Mesendoderm (in vitro differentiated cells): ENCODE data around the gene POLR2I.

ENCODE experiments used
- DNase-seq: peaks from one replicate; pipeline ENCODE4 v3.0.0; 2013
- H2AK5ac ChIP-seq: 2 replicates; pipeline ENCODE4 v1.6.1; 2013; ENCODE audit warnings: low read length, inconsistent platforms
- H2BK120ac ChIP-seq: 2 replicates; pipeline ENCODE4 v1.6.1; 2013; ENCODE audit warnings: low read depth, mild to moderate bottlenecking, low read length, moderate library complexity, mixed read lengths
- H2BK15ac ChIP-seq: replicated peaks from 2 replicates; pipeline ENCODE4 v1.6.1; 2013; ENCODE audit warnings: low read depth, mild to moderate bottlenecking, moderate library complexity
- H2BK5ac ChIP-seq: 2 replicates; pipeline ENCODE4 v1.6.1; 2013; ENCODE audit warnings: low read length, inconsistent platforms
- H3K18ac ChIP-seq: 2 replicates; pipeline ENCODE4 v1.6.1; 2013; ENCODE audit warnings: mild to moderate bottlenecking, low read length, mixed read lengths
- H3K23ac ChIP-seq: one replicate; pipeline ENCODE4 v1.6.1; 2013; ENCODE audit warnings: low read length
- H3K27ac ChIP-seq: 2 replicates; pipeline ENCODE4 v1.5.1; 2013; ENCODE audit warnings: low read depth, mild to moderate bottlenecking, inconsistent platforms, low read length, moderate library complexity
- H3K27me3 ChIP-seq: 2 replicates; pipeline ENCODE4 v1.6.1; 2013; ENCODE audit warnings: low read length, control low read depth, mild to moderate bottlenecking, inconsistent platforms; ENCODE audit not compliant: insufficient read depth, poor library complexity
- H3K36me3 ChIP-seq: 2 replicates; pipeline ENCODE4 v1.6.1; 2013; ENCODE audit warnings: low read length, inconsistent platforms; ENCODE audit not compliant: control insufficient read depth, insufficient read depth
- H3K4ac ChIP-seq: one replicate; pipeline ENCODE4 v1.6.1; 2013; ENCODE audit warnings: low read depth, mild to moderate bottlenecking, low read length, moderate library complexity
- H3K4me1 ChIP-seq: 2 replicates; pipeline ENCODE4 v1.6.1; 2013; ENCODE audit warnings: low read depth, low read length, inconsistent platforms; ENCODE audit not compliant: control insufficient read depth
- H3K4me2 ChIP-seq: 2 replicates; pipeline ENCODE4 v1.6.1; 2013; ENCODE audit warnings: low read length
- H3K4me3 ChIP-seq: 2 replicates; pipeline ENCODE4 v1.5.1; 2013; ENCODE audit warnings: mild to moderate bottlenecking, low read length
- H3K56ac ChIP-seq: one replicate; pipeline ENCODE4 v1.6.1; 2013; ENCODE audit warnings: low read length
- H3K79me1 ChIP-seq: 2 replicates; pipeline ENCODE4 v1.6.1; 2013; ENCODE audit warnings: low read length, inconsistent platforms
- H3K79me2 ChIP-seq: 2 replicates; pipeline ENCODE4 v1.6.1; 2013; ENCODE audit warnings: mild to moderate bottlenecking, low read length; ENCODE audit not compliant: control insufficient read depth, insufficient read depth
- H3K9ac ChIP-seq: 2 replicates; pipeline ENCODE4 v1.6.1; 2013; ENCODE audit warnings: low read length, inconsistent platforms
- H4K5ac ChIP-seq: one replicate; pipeline ENCODE4 v1.6.1; 2013; ENCODE audit warnings: low read length
- H4K8ac ChIP-seq: one replicate; pipeline ENCODE4 v1.6.1; 2013; ENCODE audit warnings: low read depth, mild to moderate bottlenecking, control low read depth, low read length, moderate library complexity
- WGBS: extraction: QIAGEN DNeasy Blood & Tissue Kit; methylation state at CpG from one replicate; pipeline ENCODE4 v1.1.7; 2013; ENCODE audit warnings: low lambda C conversion rate, missing lambda C conversion rate; ENCODE audit not compliant: insufficient coverage; ENCODE audit errors: extremely low coverage; 5-methylcytosine and 5-hydroxymethylcytosine counted together

POLR2I gene

DNA sequence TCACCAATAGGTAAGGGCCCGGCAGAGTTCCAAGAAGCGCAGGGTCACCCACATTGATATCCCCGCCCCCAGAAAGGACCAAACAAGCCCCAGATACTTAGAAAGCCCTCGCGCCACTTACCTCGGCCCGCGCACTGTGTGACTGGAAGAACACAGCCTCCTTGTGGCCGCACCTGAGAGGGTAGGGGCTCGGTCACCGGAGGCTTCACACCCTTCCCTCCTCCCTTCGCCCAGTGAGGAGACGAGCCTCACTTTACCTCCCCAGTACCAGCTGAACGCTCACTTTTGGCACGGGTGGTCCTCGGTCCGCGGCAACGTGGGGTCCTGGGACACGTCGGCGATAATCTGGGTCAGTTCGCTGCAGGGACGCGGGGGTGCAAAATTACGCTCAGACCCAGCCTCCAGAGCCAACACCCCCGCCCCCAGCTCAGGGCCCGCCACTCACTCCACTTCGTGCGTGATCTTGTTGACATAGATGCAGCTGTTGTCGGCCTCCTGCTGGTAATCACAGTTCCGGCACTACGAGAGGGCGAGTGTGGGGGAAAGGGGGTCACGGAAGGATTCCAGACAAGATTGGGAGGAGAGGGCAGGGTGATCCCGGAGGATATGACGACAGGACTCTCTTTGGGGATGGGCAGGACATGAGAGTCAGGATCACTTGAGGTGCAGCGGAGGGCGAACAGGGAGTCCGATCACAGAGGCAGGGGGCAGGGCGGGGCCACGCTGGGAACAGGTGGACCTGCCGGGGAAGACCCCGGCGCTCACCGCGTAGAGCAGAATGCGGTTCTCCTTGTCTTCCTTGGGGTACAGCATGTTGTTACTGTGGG is 568 bp downstream of the POLR2I start:
- Histone ChIP-seq H3K4me3 (peak overlapping the region; percentile 96), H4K8ac (no peak overlapping the region), H3K79me1 (peaks cover 20% of the 10 kb centered on the region), H3K27me3 (no peaks in the 10 kb centered on the region), H2BK15ac (no peak overlapping the region), H2BK5ac (no peak overlapping the region), H3K4me2 (peak overlapping the region; percentile 99), H3K36me3 (peaks cover 8% of the 10 kb centered on the region), H3K56ac (peak overlapping the region; percentile 97), H3K23ac (peak overlapping the region; percentile 80), H2BK120ac (no peak overlapping the region), H3K27ac (peak overlapping the region; percentile 30), H3K4me1 (peaks cover 4% of the 10 kb centered on the region), H2AK5ac (no peak overlapping the region), H3K4ac (no peak overlapping the region), H3K79me2 (peaks cover 9% of the 10 kb centered on the region), H4K5ac (no peak overlapping the region), H3K9ac (peak overlapping the region; percentile 98), H3K18ac (no peak overlapping the region)
- no CpG with 5 or more reads among the region's 48 CpGs for WGBS
- DNase-seq: peak; percentile 64

- Histone ChIP-seq H3K4me2 (peak overlapping the region; percentile 99), H3K18ac (no peak overlapping the region), H3K79me2 (peaks cover 9% of the 10 kb centered on the region), H3K9ac (peak overlapping the region; percentile 98), H2BK15ac (no peak overlapping the region), H2BK120ac (no peak overlapping the region), H3K36me3 (peaks cover 8% of the 10 kb centered on the region), H3K56ac (peak overlapping the region; percentile 97), H3K27me3 (no peaks in the 10 kb centered on the region), H3K27ac (no peak overlapping the region), H2AK5ac (no peak overlapping the region), H3K4me3 (no peak overlapping the region), H3K4ac (no peak overlapping the region), H4K5ac (no peak overlapping the region), H3K4me1 (peaks cover 4% of the 10 kb centered on the region), H4K8ac (no peak overlapping the region), H3K23ac (peak overlapping the region; percentile 45), H3K79me1 (peaks cover 20% of the 10 kb centered on the region), H2BK5ac (no peak overlapping the region)
- no CpG with 5 or more reads among the region's 34 CpGs for WGBS
- DNase-seq: no peak
Observed at GRCh38 chr19:36113425-36113824, 1.2 kb downstream of the POLR2I start.

DNA sequence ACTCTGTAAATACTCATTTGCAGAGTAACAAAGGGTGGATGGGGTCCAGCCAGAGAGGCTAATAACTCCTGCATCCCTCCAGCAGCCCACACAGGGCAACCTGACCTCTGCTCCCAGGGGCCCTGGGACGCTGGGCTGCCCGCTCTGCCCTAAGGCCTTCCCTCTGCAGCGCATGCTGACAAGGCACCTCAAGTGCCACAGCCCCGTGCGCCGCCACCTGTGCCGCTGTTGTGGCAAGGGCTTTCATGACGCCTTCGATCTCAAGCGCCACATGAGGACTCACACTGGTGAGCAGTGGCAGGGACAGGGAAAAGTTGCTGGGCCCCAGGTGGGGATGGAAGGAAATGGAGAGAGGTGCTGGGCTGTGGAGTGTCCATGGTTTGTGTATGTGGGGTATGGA is 2.0 kb downstream of the POLR2I start:
- Histone ChIP-seq H3K27ac (no peak overlapping the region), H3K4me2 (no peak overlapping the region), H2BK15ac (no peak overlapping the region), H3K79me1 (peaks cover 19% of the 10 kb centered on the region), H3K4ac (no peak overlapping the region), H3K23ac (no peak overlapping the region), H2AK5ac (no peak overlapping the region), H3K4me3 (no peak overlapping the region), H3K9ac (no peak overlapping the region), H3K18ac (no peak overlapping the region), H2BK5ac (no peak overlapping the region), H3K4me1 (peaks cover 4% of the 10 kb centered on the region), H2BK120ac (no peak overlapping the region), H3K36me3 (peaks cover 6% of the 10 kb centered on the region), H3K27me3 (no peaks in the 10 kb centered on the region), H3K79me2 (peaks cover 9% of the 10 kb centered on the region), H4K5ac (no peak overlapping the region), H4K8ac (no peak overlapping the region), H3K56ac (no peak overlapping the region)
- DNase-seq: no peak
- no CpG with 5 or more reads among the region's 10 CpGs for WGBS

GRCh38 chr19:36111200-36111539 is 3.5 kb downstream of the POLR2I start:
- no peak for DNase-seq
- H3K4ac ChIP-seq: no peak overlapping the region
- no peak overlapping the region for H3K4me3 ChIP-seq
- H2BK120ac ChIP-seq: no peak overlapping the region
- H4K5ac ChIP-seq: no peak overlapping the region
- H3K27ac ChIP-seq: no peak overlapping the region
- peaks cover 2% of the 10 kb centered on the region for H3K4me1 ChIP-seq
- H3K27me3 ChIP-seq: no peaks in the 10 kb centered on the region
- H2BK5ac ChIP-seq: no peak overlapping the region
- H3K79me1 ChIP-seq: peaks cover 14% of the 10 kb centered on the region
- peaks cover 4% of the 10 kb centered on the region for H3K36me3 ChIP-seq
- no peak overlapping the region for H2BK15ac ChIP-seq
- no peak overlapping the region for H3K9ac ChIP-seq
- no peak overlapping the region for H3K18ac ChIP-seq
- H3K79me2 ChIP-seq: peaks cover 6% of the 10 kb centered on the region
- WGBS: no CpG with 5 or more reads among the region's 13 CpGs
- H2AK5ac ChIP-seq: no peak overlapping the region
- H3K4me2 ChIP-seq: no peak overlapping the region
- no peak overlapping the region for H4K8ac ChIP-seq
- no peak overlapping the region for H3K56ac ChIP-seq
- H3K23ac ChIP-seq: no peak overlapping the region

DNA sequence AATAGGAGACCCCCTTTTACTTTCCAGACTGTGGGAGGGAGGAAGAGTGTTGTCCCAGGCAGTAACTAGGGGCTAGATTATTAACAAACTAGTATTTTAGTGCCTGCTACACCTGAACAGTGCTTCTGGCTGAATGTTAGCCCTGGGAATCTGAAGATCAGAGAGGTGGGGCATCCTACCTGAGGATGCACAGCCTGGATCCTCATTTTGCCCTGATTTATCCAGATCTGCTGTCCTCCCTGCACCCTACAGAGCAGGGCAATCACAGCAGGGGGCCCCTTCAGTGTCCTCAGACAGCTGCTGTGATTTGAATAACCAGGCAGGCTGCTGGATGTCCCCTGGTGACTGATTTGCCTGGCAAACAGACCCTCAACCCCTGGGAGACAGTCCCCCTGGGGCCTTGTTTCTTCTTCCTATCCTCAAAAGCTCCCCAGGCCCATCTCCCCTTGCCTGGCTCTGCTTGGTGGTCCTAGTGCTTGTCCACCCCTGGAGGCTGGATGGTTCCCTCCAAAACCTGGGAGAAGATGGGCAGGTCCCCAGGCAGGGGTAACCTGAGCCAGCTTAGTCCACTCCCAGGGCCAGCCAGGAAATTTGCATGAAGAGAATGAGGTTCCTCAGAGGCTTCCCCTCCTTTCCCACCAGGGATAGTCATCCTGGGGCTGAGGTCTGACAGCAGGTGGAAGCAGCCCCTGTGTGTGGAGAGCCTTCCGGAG is 4.0 kb downstream of the POLR2I start, which contains the start of gene OVOL3:
Gene OVOL3 (plus strand): TSS at position 657 of the 713 bp plus-strand sequence. CDS start 60 bp downstream, outside the sequence.
- Histone ChIP-seq H3K79me2 (peaks cover 4% of the 10 kb centered on the region), H4K8ac (no peak within 1 kb of the TSS), H3K56ac (no peak within 1 kb of the TSS), H2AK5ac (no peak within 1 kb of the TSS), H3K9ac (no peak within 1 kb of the TSS), H3K18ac (no peak within 1 kb of the TSS), H3K27ac (no peak within 1 kb of the TSS), H3K36me3 (peaks cover 4% of the 10 kb centered on the region), H2BK15ac (no peak within 1 kb of the TSS), H4K5ac (no peak within 1 kb of the TSS), H3K79me1 (peaks cover 11% of the 10 kb centered on the region), H3K4me1 (no peaks in the 10 kb centered on the region), H2BK120ac (no peak within 1 kb of the TSS), H3K4me3 (no peak within 1 kb of the TSS), H2BK5ac (no peak within 1 kb of the TSS), H3K23ac (no peak within 1 kb of the TSS), H3K27me3 (no peaks in the 10 kb centered on the region), H3K4me2 (no peak within 1 kb of the TSS), H3K4ac (no peak within 1 kb of the TSS)
- WGBS: no CpG with 5 or more reads among the region's 1 CpG
- DNase-seq: peak; percentile 60
